ENCODE data around the gene SLC6A1. TPM values are rescaled to one million over a fixed set of nuclear protein-coding genes. Genes with fewer than 3 reads are reported as not detected.

The SLC6A1 gene
- total and polyA plus RNA-seq, 7 experiments from 2014 or later = not detected

DNA sequence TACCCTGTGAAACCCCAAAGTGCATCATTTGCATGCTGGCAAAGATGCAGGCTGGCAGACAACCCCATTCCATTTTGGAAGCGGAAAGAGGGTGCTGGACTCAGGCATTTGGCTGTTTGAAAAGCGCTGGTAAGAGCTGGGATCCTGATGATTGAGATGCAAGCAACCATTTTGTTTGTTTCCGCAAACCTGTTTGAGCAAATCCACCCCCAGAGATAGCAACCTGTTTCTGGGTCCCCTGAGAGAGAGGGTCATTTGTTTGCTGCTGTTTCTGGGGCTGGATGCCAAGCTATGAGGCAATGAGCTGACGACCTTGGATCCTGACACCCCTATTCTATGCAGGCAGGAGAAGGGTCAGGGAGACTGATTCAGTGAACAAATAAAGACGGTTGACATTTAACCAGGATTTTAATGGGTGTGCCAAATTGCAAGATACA is 9.8 kb downstream of the SLC6A1 start:
- no peaks in the 10 kb centered on the region for H3K36me3 Mint-ChIP-seq
- H3K4me1 ChIP-seq (ENCODE audit: control insufficient read depth in 2 of 2, insufficient read depth in 2 of 2, low read length in 2 of 2) = no peaks in the 10 kb centered on the region
- H3K4me3 ChIP-seq (ENCODE audit: low read length) = no peak overlapping the region
- intact Hi-C loops (cut with micrococcal nuclease) = no loop called here
- peaks cover 4 to 41% (median 15%) of the 10 kb centered on the region in 5 donors for H3K27me3 Mint-ChIP-seq
- no peak for DNase-seq
- ChIA-PET CTCF (interaction anchor here (0.6 kb wide), 1 partner anchor 66 kb away, joined by 6 read pairs; no protein-coding TSS in a partner anchor), POLR2A (no interaction called here)
- H3K4me3 Mint-ChIP-seq = no peak overlapping the region
- peaks cover 0 to 3% (median 0%) of the 10 kb centered on the region in 7 donors for H3K4me1 Mint-ChIP-seq
- H3K9me3 ChIP-seq (ENCODE audit: control insufficient read depth in 2 of 3, low read length in 3 of 3) = no peaks in the 10 kb centered on the region
- H3K27me3 ChIP-seq (ENCODE audit: control insufficient read depth in 2 of 2, insufficient read depth in 2 of 2, low read length in 2 of 2) = no peaks in the 10 kb centered on the region
- no peak overlapping the region for H3K27ac ChIP-seq (ENCODE audit: low read depth, low read length)
- no peak for ATAC-seq
- H3K36me3 ChIP-seq (ENCODE audit: control insufficient read depth in 2 of 3, insufficient read depth in 3 of 3, low read length in 3 of 3) = no peaks in the 10 kb centered on the region
- no peak overlapping the region for H3K27ac Mint-ChIP-seq
- H3K9me3 Mint-ChIP-seq = no peaks in the 10 kb centered on the region

DNA sequence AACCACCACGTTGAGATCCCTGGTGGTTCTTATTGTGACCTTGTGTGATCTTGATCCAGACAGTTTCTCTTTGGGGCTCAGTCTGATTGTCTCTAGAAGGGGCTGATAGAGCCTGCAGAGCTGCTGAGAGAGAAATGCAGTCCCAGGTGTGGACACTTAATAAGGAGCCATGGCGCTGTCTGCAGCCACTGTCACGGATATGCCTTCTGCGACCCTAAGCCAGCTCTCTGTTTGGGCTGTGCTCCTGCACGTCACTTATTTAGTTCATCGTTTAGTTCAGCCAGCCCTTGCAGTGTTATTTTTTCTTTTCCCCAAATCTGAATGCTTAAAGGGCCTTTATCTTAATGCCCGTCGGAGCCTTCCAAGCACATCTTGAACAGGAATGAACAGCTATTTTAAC is 12.0 kb downstream of the SLC6A1 start:
- Histone ChIP-seq H3K36me3 (ENCODE audit: control insufficient read depth in 2 of 3, insufficient read depth in 3 of 3, low read length in 3 of 3) (no peaks in the 10 kb centered on the region), H3K4me1 (ENCODE audit: control insufficient read depth in 2 of 2, insufficient read depth in 2 of 2, low read length in 2 of 2) (no peaks in the 10 kb centered on the region), H3K27ac (ENCODE audit: low read depth, low read length) (no peak overlapping the region), H3K9me3 (ENCODE audit: control insufficient read depth in 2 of 3, low read length in 3 of 3) (no peaks in the 10 kb centered on the region), H3K4me3 (ENCODE audit: low read length) (no peak overlapping the region), H3K27me3 (ENCODE audit: control insufficient read depth in 2 of 2, insufficient read depth in 2 of 2, low read length in 2 of 2) (no peaks in the 10 kb centered on the region)
- intact Hi-C loops (cut with micrococcal nuclease) = no loop called here
- ChIA-PET POLR2A (no interaction called here), CTCF (no interaction called here)
- DNase-seq (no peak), ATAC-seq (no peak)
- Mint-ChIP-seq H3K36me3 (no peaks in the 10 kb centered on the region), H3K4me1 (peaks cover 0 to 3% (median 0%) of the 10 kb centered on the region in 7 donors), H3K27me3 (peaks cover 3 to 21% (median 4%) of the 10 kb centered on the region in 5 donors), H3K27ac (no peak overlapping the region), H3K4me3 (no peak overlapping the region), H3K9me3 (no peaks in the 10 kb centered on the region)

DNA sequence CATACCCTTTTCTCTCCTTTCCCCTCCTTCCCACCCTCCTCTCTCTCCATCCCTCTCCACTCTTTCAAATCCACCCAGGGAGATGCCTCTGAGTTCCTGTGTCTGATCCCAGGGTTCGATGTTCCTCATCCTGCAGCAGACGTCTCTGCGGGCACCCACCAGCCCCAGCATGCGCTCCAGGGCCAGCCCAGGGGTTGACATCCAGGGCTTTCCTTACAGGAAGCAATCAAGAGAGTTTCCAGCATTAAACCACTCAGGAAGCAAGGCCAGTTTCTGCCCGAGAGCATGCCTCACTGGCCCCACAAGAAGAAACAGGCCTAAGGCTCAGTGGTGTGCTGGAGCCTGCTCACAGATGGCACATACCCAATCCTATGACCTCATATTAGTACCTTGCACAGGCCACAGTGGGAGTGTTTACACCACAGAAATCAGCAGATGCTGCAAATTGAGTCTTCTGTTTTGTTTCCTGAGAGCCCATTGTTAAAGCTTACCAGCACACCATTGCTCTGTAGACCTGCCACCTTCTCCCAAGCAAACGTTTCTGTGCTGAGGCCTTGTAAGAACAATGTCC is 13.2 kb downstream of the SLC6A1 start:
- no peaks in the 10 kb centered on the region for H3K27me3 ChIP-seq (ENCODE audit: control insufficient read depth in 2 of 2, insufficient read depth in 2 of 2, low read length in 2 of 2)
- H3K27me3 Mint-ChIP-seq = peaks cover 0 to 18% (median 4%) of the 10 kb centered on the region in 5 donors
- H3K4me3 ChIP-seq (ENCODE audit: low read length) = no peak overlapping the region
- DNase-seq (no peak), ATAC-seq (no peak)
- CTCF ChIA-PET = no interaction called here
- no peak overlapping the region for H3K27ac Mint-ChIP-seq
- no peaks in the 10 kb centered on the region for H3K9me3 ChIP-seq (ENCODE audit: control insufficient read depth in 2 of 3, low read length in 3 of 3)
- POLR2A ChIA-PET = no interaction called here
- H3K9me3 Mint-ChIP-seq = no peaks in the 10 kb centered on the region
- H3K4me3 Mint-ChIP-seq = no peak overlapping the region
- H3K4me1 Mint-ChIP-seq = peaks cover 0 to 3% (median 0%) of the 10 kb centered on the region in 7 donors
- no peaks in the 10 kb centered on the region for H3K36me3 Mint-ChIP-seq
- H3K36me3 ChIP-seq (ENCODE audit: control insufficient read depth in 2 of 3, insufficient read depth in 3 of 3, low read length in 3 of 3) = no peaks in the 10 kb centered on the region
- no peak overlapping the region for H3K27ac ChIP-seq (ENCODE audit: low read depth, low read length)
- no peaks in the 10 kb centered on the region for H3K4me1 ChIP-seq (ENCODE audit: control insufficient read depth in 2 of 2, insufficient read depth in 2 of 2, low read length in 2 of 2)
- intact Hi-C loops (cut with micrococcal nuclease) = no loop called here

DNA sequence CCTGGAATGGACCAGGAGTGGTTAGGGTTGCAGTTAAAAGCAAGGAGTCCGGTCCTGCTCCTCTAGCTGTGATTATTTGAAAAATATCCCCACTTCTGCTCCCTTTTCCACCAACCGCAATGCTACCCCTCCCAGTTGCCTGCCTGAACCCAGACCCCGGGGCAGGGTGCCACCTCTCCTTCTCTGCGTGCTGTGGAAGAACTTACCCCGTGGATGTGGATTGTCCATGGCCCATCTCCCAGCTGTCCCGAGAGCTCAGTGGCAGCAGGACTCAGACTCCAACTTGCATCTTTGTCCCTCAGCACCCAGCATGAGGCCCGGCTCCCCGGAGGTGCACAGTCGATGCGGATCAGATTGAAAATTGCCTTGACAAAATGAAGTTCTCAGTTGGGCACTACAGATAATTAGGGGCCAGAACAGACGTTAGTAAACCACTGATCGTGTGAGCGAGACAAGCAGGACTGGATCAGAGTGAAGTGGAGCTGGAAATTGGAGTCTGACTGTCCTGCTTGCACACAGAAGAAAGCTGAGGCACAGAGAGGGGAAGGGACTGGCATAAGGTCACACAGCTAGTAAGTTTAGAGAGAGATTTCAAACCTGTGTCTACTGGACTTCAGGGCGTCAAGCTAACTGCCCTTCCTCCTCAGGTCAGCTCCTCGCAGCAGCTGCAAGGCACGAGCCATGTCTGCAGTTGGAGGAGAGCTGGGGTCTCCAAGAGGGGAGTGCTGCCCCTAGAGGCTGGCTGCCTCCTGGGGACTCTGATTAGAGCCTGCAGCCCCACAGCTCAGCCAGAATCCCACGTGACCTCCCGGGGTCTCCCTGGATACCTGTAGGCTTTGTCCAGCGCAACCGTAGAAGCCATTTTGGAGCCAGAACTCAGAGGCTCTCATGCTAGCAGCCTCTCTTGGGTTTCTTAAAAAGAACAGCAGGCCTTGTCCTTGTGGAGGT is 14.7 kb downstream of the SLC6A1 start:
- ATAC-seq (no peak), DNase-seq (no peak)
- Mint-ChIP-seq H3K27me3 (peaks cover 0 to 9% (median 0%) of the 10 kb centered on the region in 5 donors), H3K4me3 (no peak overlapping the region), H3K9me3 (no peaks in the 10 kb centered on the region), H3K27ac (no peak overlapping the region), H3K36me3 (no peaks in the 10 kb centered on the region), H3K4me1 (peaks cover 0 to 1% (median 0%) of the 10 kb centered on the region in 7 donors)
- intact Hi-C loops (cut with micrococcal nuclease) = no loop called here
- Histone ChIP-seq H3K4me1 (ENCODE audit: control insufficient read depth in 2 of 2, insufficient read depth in 2 of 2, low read length in 2 of 2) (no peaks in the 10 kb centered on the region), H3K4me3 (ENCODE audit: low read length) (no peak overlapping the region), H3K27ac (ENCODE audit: low read depth, low read length) (no peak overlapping the region), H3K27me3 (ENCODE audit: control insufficient read depth in 2 of 2, insufficient read depth in 2 of 2, low read length in 2 of 2) (no peaks in the 10 kb centered on the region), H3K36me3 (ENCODE audit: control insufficient read depth in 2 of 3, insufficient read depth in 3 of 3, low read length in 3 of 3) (no peaks in the 10 kb centered on the region), H3K9me3 (ENCODE audit: control insufficient read depth in 2 of 3, low read length in 3 of 3) (no peaks in the 10 kb centered on the region)
- CTCF ChIA-PET = interaction anchor here (0.7 kb wide), 1 partner anchor 10 kb away, joined by 3 read pairs; no protein-coding TSS in a partner anchor
- POLR2A ChIA-PET = no interaction called here

DNA sequence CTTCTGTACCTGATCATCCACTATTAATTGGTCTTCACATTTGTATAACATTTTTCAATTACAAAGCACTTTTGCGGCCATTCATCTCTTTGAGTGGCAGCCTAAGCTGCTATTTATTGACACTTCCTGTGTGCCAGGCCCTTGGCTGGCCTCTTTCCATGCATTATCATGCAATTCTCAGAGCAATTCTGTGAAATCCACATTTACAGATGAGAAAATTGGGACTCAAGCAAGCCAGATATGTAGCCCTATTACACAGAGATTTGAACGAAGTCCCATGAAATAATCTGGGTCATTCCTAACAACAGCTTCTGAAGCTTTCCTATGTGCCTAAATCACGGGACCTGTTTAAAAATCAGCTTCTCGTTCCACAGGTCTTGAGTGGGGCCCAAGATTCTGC is 17.4 kb downstream of the SLC6A1 start:
- H3K27ac Mint-ChIP-seq = no peak overlapping the region
- no peak overlapping the region for H3K27ac ChIP-seq (ENCODE audit: low read depth, low read length)
- ChIA-PET POLR2A (no interaction called here), CTCF (no interaction called here)
- H3K9me3 ChIP-seq (ENCODE audit: control insufficient read depth in 2 of 3, low read length in 3 of 3) = no peaks in the 10 kb centered on the region
- H3K27me3 ChIP-seq (ENCODE audit: control insufficient read depth in 2 of 2, insufficient read depth in 2 of 2, low read length in 2 of 2) = no peaks in the 10 kb centered on the region
- H3K4me3 Mint-ChIP-seq = no peak overlapping the region
- no peaks in the 10 kb centered on the region for H3K36me3 ChIP-seq (ENCODE audit: control insufficient read depth in 2 of 3, insufficient read depth in 3 of 3, low read length in 3 of 3)
- H3K27me3 Mint-ChIP-seq = peaks cover 0 to 17% (median 2%) of the 10 kb centered on the region in 5 donors
- intact Hi-C loops (cut with micrococcal nuclease) = no loop called here
- H3K4me3 ChIP-seq (ENCODE audit: low read length) = no peak overlapping the region
- no peaks in the 10 kb centered on the region for H3K9me3 Mint-ChIP-seq
- peaks cover 0 to 1% (median 0%) of the 10 kb centered on the region in 7 donors for H3K4me1 Mint-ChIP-seq
- ATAC-seq = no peak
- no peaks in the 10 kb centered on the region for H3K4me1 ChIP-seq (ENCODE audit: control insufficient read depth in 2 of 2, insufficient read depth in 2 of 2, low read length in 2 of 2)
- no peaks in the 10 kb centered on the region for H3K36me3 Mint-ChIP-seq
- DNase-seq = no peak

DNA sequence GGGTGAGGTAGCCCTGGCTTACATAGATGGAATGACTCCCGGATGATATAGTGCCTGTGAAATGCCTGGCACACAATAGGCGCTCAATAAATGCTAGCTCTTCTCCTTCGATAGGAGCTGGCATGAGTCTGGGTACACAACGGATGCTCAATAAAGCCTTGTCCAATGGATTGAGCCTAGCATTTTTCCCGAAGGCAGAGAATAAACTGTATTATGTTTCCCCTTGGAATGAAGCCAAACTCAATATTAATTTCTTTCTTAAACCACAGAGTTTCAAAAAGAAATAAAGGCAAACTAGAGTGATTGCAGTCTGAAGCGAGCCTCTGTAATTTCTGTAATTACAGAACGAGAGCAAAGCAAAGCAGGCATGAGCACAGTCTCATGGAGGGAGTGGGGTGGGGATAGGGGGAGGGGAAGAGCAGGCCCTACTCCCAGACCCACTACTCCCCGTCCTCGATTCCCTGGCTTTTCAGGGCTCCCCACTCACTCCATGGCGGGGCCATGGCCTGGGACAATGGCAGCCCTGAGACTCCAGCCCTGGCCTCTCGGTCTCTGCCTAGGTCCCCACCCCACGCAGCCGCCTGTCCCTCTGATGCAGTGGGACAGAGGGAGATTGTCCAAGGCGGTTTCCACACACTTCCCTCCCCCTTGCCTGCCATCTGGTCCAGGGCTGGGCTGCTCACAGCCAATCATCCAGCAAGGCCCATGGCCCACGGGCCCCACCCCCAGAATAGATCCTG is 18.0 kb downstream of the SLC6A1 start:
- Mint-ChIP-seq H3K27me3 (peaks cover 0 to 16% (median 3%) of the 10 kb centered on the region in 5 donors), H3K27ac (no peak overlapping the region), H3K4me3 (no peak overlapping the region), H3K9me3 (peaks cover 0 to 2% (median 0%) of the 10 kb centered on the region in 11 donors), H3K36me3 (no peaks in the 10 kb centered on the region), H3K4me1 (peaks cover 0 to 1% (median 0%) of the 10 kb centered on the region in 7 donors)
- Histone ChIP-seq H3K9me3 (ENCODE audit: control insufficient read depth in 2 of 3, low read length in 3 of 3) (no peaks in the 10 kb centered on the region), H3K36me3 (ENCODE audit: control insufficient read depth in 2 of 3, insufficient read depth in 3 of 3, low read length in 3 of 3) (no peaks in the 10 kb centered on the region), H3K4me3 (ENCODE audit: low read length) (no peak overlapping the region), H3K27ac (ENCODE audit: low read depth, low read length) (no peak overlapping the region), H3K4me1 (ENCODE audit: control insufficient read depth in 2 of 2, insufficient read depth in 2 of 2, low read length in 2 of 2) (no peaks in the 10 kb centered on the region), H3K27me3 (ENCODE audit: control insufficient read depth in 2 of 2, insufficient read depth in 2 of 2, low read length in 2 of 2) (no peaks in the 10 kb centered on the region)
- ATAC-seq (no peak), DNase-seq (no peak)
- ChIA-PET CTCF (no interaction called here), POLR2A (no interaction called here)
- intact Hi-C loops (cut with micrococcal nuclease) = no loop called here

Data from naive thymus-derived CD4-positive, alpha-beta T cell (primary cell).